AG09319 (cell line): ENCODE measurements around the gene DMBT1.

Experiments used
- DNase-seq: peaks from one replicate; pipeline ENCODE4 v3.0.0-alpha.2; 2010; ENCODE audit warnings: low read depth; ENCODE audit errors: extremely low read depth
- CTCF ChIP-seq: IDR thresholded peaks from 2 replicates; pipeline ENCODE4 v1.5.1; 2011; ENCODE audit warnings: low read depth, mild to moderate bottlenecking, inconsistent platforms, low read length, moderate library complexity

DMBT1 gene

GRCh38 chr10:122656308-122656705 is 95.8 kb downstream of the DMBT1 start:
- DNase-seq, result no peak
- TF ChIP-seq CTCF, result no peak

GRCh38 chr10:122656741-122657140 is 96.2 kb downstream of the DMBT1 start:
- DNase-seq, result no peak
- TF ChIP-seq CTCF, result no peak

GRCh38 chr10:122657255-122657654 is 96.7 kb downstream of the DMBT1 start:
- DNase-seq, result no peak
- TF ChIP-seq CTCF, result no peak

- DNase-seq, result no peak
- TF ChIP-seq CTCF, result no peak
Measured at GRCh38 chr10:122657729-122658128, 97.2 kb downstream of the DMBT1 start.

- DNase-seq, result no peak
- no peak for TF ChIP-seq CTCF
Measured at GRCh38 chr10:122658356-122659049, 97.9 kb downstream of the DMBT1 start.

GRCh38 chr10:122659126-122659525 is 98.6 kb downstream of the DMBT1 start:
- DNase-seq, result no peak
- TF ChIP-seq CTCF, result no peak

- no peak for DNase-seq
- TF ChIP-seq CTCF, result no peak
Measured at GRCh38 chr10:122659651-122660050, 99.1 kb downstream of the DMBT1 start.
